IPS-15b (cell line): Measurements from ENCODE around the gene RTN1.

ENCODE experiments used
- H3K27me3 ChIP-seq: one replicate; pipeline ENCODE4 v1.6.1; 2013; ENCODE audit warnings: low read length; ENCODE audit not compliant: control insufficient read depth, insufficient read depth
- H3K36me3 ChIP-seq: one replicate; pipeline ENCODE4 v1.6.1; 2013; ENCODE audit warnings: low read length; ENCODE audit not compliant: control insufficient read depth, insufficient read depth
- H3K4me1 ChIP-seq: one replicate; pipeline ENCODE4 v1.6.1; 2013; ENCODE audit warnings: mild to moderate bottlenecking, low read length; ENCODE audit not compliant: control insufficient read depth, insufficient read depth
- H3K4me3 ChIP-seq: one replicate; pipeline ENCODE4 v1.5.1; 2013; ENCODE audit warnings: low read depth, low read length
- H3K9ac ChIP-seq: one replicate; pipeline ENCODE4 v1.6.1; 2013; ENCODE audit warnings: low read depth, mild to moderate bottlenecking, low read length
- H3K9me3 ChIP-seq: one replicate; pipeline ENCODE4 v1.6.1; 2013; ENCODE audit warnings: mild to moderate bottlenecking, low read length; ENCODE audit not compliant: control insufficient read depth, insufficient read depth

Gene RTN1

GRCh38 chr14:59739794-59740193 is 130.8 kb downstream of the RTN1 start:
- H3K36me3 ChIP-seq = no peaks in the 10 kb centered on the region
- H3K9ac ChIP-seq = no peak overlapping the region
- no peaks in the 10 kb centered on the region for H3K4me1 ChIP-seq
- H3K4me3 ChIP-seq = no peak overlapping the region
- H3K27me3 ChIP-seq = no peaks in the 10 kb centered on the region
- no peaks in the 10 kb centered on the region for H3K9me3 ChIP-seq

GRCh38 chr14:59728304-59728703 is 142.3 kb downstream of the RTN1 start:
- Histone ChIP-seq H3K36me3 (no peaks in the 10 kb centered on the region), H3K9me3 (no peaks in the 10 kb centered on the region), H3K9ac (no peak overlapping the region), H3K4me1 (no peaks in the 10 kb centered on the region), H3K27me3 (no peaks in the 10 kb centered on the region), H3K4me3 (no peak overlapping the region)

DNA sequence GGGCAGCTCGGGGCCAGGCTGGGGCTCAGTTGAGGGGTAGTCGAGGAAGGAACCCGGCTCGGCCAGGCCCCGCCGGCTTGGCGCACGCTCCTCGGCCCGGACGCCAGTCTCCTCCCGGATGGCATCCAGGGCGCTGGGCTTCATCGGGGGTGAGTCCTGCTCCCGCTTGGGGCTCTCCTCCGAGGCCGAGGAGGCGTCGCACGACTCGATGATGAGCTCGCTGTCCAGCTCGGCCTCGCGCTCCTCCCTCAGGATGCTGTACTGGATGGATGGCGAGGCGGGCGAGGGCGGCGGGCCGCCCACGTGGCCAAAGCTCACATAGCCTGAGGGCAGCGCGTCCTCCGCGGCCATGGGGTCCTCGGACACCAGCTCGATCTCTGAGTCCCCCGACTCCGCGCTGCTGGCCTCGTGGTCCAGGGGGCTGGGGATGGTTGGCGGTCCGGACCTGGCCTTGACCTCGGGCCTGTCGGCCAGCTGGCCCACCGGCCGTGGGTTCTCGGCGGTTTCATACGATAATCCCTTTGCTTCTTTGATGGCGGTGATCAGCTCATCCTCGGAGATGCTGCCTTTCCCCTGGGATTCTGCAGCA is 143.4 kb downstream of the RTN1 start:
- no peaks in the 10 kb centered on the region for H3K27me3 ChIP-seq
- no peak overlapping the region for H3K9ac ChIP-seq
- no peaks in the 10 kb centered on the region for H3K9me3 ChIP-seq
- no peaks in the 10 kb centered on the region for H3K4me1 ChIP-seq
- H3K36me3 ChIP-seq = no peaks in the 10 kb centered on the region
- no peak overlapping the region for H3K4me3 ChIP-seq

DNA sequence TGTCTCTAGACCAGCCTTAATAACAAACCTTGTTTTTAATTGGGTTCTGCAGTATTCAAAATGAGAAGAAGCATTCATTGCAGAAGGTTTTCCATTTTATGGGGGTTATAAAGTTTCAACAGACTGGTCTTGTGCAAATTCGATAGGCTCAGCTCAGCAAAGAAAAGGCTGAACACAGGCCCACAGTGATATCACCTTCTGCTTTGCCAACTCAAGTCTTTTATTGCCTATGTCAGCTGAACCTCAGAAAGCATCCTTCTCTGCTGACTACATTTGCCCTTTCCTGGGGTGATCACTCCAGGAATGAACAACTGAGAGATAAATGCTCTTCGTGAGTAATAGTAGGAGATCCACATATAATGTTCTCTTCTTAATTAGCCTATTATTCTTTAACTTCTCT is 159.5 kb downstream of the RTN1 start:
- Histone ChIP-seq H3K36me3 (no peaks in the 10 kb centered on the region), H3K27me3 (no peaks in the 10 kb centered on the region), H3K9me3 (no peaks in the 10 kb centered on the region), H3K4me1 (no peaks in the 10 kb centered on the region), H3K9ac (no peak overlapping the region), H3K4me3 (no peak overlapping the region)

DNA sequence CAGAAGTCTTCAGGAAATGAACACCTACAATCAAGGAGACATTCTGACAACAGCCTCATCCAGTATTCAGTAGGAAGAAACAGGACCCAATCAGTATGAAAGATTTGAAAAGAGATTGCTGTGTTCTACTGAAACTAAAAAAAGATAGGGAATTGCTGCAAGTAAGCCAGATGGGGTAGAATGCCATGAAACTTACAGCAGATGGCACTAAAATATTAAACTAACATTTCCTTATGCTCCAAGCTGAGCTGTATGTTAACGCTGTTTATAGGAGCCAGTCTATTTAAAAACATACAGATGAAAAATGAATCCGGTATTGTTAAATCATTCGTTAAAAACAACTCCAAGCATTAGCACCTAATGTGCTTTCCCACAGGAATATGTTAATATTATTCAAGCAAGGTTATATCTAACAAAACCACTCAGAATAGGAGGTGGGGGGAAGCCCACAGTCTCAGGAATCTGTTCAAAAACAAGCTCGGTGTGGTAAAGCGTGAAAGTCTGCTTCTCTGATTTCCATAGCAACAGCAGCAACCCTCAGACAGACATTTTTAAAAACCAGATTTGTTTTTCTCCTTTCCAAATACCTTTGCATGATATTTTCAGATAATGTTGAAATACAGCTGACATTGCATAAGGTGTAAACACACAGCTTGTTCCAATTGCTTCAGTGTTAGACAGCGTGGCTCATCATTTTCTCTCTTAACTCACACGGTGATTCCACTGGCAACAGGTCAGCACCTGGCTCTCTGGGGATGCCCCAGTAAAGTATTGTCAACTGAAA is 162.6 kb downstream of the RTN1 start:
- no peak overlapping the region for H3K4me3 ChIP-seq
- no peaks in the 10 kb centered on the region for H3K27me3 ChIP-seq
- no peaks in the 10 kb centered on the region for H3K36me3 ChIP-seq
- no peaks in the 10 kb centered on the region for H3K4me1 ChIP-seq
- no peaks in the 10 kb centered on the region for H3K9me3 ChIP-seq
- no peak overlapping the region for H3K9ac ChIP-seq

DNA sequence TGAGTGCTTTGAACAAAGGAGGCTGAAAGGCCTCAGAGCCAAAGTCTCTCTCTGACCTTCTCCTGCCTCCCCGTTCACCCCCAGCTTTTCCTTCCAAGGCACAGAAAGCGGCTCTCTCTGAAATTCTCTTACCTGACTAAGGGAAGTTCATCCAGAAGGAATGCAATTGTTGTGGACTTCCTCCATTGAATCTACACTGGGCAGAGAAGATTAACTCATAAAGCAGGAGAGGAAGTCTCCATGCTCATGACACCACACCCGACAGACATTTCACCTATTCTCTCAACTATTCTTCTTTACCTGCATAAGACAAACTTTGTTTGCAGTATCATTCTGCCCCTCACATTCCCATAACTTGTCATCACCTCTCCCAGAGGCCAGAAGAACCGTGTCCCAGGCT is 164.7 kb downstream of the RTN1 start:
- H3K9ac ChIP-seq = no peak overlapping the region
- H3K27me3 ChIP-seq = no peaks in the 10 kb centered on the region
- H3K36me3 ChIP-seq = no peaks in the 10 kb centered on the region
- H3K9me3 ChIP-seq = no peaks in the 10 kb centered on the region
- H3K4me1 ChIP-seq = no peaks in the 10 kb centered on the region
- H3K4me3 ChIP-seq = no peak overlapping the region

DNA sequence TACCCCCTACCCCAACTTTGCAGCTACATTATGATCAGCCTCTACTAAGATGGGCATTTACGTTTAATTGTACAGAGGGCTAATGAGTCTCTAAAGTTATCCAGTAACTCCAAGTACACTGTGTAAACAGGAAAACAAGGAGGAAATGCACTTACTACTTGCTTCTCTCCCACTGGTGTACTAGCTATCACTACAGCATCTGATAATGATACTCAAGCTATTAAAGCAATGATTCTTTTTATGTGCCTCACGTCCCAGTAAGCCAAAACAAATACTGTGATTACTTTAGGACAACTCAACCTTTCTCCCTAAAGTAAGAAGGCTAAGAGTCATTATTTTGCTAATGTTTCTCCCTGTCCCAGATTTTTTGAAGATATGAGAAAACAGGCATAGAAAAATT is 165.3 kb downstream of the RTN1 start:
- no peaks in the 10 kb centered on the region for H3K9me3 ChIP-seq
- H3K27me3 ChIP-seq = no peaks in the 10 kb centered on the region
- no peak overlapping the region for H3K4me3 ChIP-seq

DNA sequence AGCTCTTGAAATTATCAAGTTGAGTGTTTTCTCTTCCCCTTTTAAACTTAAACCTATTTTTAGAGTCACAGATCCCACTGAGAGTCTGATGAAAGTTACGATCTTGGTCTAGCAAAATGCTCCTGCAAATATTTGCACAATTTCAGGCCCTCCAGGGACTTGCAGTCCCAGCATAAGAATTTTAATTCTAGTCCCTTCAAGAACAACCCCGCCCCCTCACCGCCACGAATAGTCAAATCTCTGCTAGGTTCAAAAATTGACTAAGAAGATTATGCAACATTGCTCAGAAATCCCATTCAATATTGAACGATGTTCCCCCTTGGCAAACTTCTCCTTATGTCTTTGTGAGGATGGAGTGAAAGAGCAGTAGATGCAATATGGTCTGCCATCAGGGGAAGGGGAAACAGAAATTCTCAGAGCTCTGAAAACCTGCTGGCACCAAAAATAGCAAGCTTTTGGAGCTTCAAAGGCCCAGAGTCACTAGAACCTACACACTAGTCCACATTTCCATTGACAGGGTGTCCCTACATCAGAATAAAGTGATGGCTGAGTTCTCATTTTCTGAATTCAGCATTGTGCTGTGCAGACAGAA is 166.4 kb downstream of the RTN1 start:
- Histone ChIP-seq H3K9ac (no peak overlapping the region), H3K27me3 (no peaks in the 10 kb centered on the region), H3K4me1 (no peaks in the 10 kb centered on the region), H3K36me3 (no peaks in the 10 kb centered on the region), H3K4me3 (no peak overlapping the region), H3K9me3 (no peaks in the 10 kb centered on the region)

More for the DNA sequence above, 165.3 kb downstream of the RTN1 start:
- no peaks in the 10 kb centered on the region for H3K4me1 ChIP-seq
- H3K36me3 ChIP-seq = no peaks in the 10 kb centered on the region
- no peak overlapping the region for H3K9ac ChIP-seq

DNA sequence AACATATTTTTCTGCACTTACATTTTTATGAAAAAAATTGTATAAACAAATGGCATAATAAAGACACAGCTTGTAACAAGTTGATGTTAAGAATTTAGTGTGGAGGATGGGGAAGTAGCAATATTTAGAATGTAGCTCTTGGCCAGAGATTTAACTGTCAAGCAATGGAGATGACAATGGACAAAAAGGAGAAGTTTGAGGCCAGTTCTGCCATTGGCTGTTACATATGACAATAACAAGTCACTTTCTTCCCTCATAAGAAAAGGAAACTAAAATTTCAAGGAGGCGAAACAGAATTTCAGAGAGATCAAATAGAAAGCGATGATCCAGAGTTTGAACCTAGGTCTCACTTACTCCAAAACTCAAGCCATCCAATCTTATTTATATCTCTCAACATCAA is 171.1 kb downstream of the RTN1 start:
- no peaks in the 10 kb centered on the region for H3K4me1 ChIP-seq
- no peaks in the 10 kb centered on the region for H3K36me3 ChIP-seq
- H3K27me3 ChIP-seq = no peaks in the 10 kb centered on the region
- no peaks in the 10 kb centered on the region for H3K9me3 ChIP-seq
- no peak overlapping the region for H3K9ac ChIP-seq
- H3K4me3 ChIP-seq = no peak overlapping the region

GRCh38 chr14:59698793-59699192 is 171.8 kb downstream of the RTN1 start:
- H3K9me3 ChIP-seq = no peaks in the 10 kb centered on the region
- no peaks in the 10 kb centered on the region for H3K36me3 ChIP-seq
- H3K4me3 ChIP-seq = no peak overlapping the region
- no peaks in the 10 kb centered on the region for H3K4me1 ChIP-seq
- H3K9ac ChIP-seq = no peak overlapping the region
- no peaks in the 10 kb centered on the region for H3K27me3 ChIP-seq

DNA sequence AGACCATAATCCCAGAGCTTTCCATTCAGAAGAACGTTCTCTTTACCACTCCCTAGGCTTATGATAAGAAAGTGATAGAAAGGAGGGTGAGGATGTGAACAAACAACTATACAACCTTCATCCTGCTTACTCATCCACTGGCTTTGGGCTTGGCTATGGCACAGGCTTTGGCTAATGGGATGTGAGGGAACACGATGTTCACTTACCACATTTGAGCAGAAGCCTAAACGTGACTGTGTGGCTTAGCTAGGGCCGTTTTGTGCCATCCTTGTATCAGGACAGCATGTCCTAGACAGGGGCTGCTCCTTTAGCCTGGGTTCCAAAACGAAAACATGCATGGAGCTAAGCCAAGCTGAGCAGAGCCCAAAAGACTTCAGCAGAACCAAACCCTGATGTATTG is 175.4 kb downstream of the RTN1 start:
- H3K36me3 ChIP-seq = no peaks in the 10 kb centered on the region
- H3K9me3 ChIP-seq = no peaks in the 10 kb centered on the region
- H3K4me3 ChIP-seq = no peak overlapping the region
- no peaks in the 10 kb centered on the region for H3K4me1 ChIP-seq
- H3K9ac ChIP-seq = no peak overlapping the region
- H3K27me3 ChIP-seq = no peaks in the 10 kb centered on the region

DNA sequence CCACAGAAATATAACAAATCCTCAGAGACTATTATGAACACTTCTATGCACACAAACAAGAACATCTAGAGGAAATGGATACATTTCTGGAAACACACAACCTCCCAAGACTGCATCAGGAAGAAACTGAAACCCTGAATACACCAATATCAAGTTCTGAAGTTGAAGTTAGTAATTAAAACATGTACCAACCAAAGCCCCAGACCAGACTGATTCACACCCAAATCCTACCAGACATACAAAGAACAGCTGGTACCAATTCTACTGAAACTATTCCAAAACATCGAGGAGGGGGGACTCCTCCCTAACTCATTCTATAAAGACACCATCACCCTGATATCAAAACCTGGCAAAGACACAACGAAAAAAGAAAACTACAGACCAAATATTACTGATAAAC is 179.3 kb downstream of the RTN1 start:
- H3K36me3 ChIP-seq = no peaks in the 10 kb centered on the region
- H3K4me3 ChIP-seq = no peak overlapping the region
- H3K27me3 ChIP-seq = no peaks in the 10 kb centered on the region
- H3K4me1 ChIP-seq = no peaks in the 10 kb centered on the region
- H3K9me3 ChIP-seq = no peaks in the 10 kb centered on the region
- no peak overlapping the region for H3K9ac ChIP-seq
